H9 (cell line): ENCODE results near the gene MGAM2. TPM values are rescaled to one million over a fixed set of nuclear protein-coding genes. Genes with fewer than 3 reads are reported as not detected.

ENCODE experiments used
- DNase-seq: peaks from one replicate; pipeline ENCODE4 v3.0.0-alpha.2; 2017
- H2AFZ ChIP-seq: one replicate; pipeline ENCODE4 v1.6.1; 2013; ENCODE audit warnings: mild to moderate bottlenecking, low read length, control low read depth, moderate library complexity
- H2AK5ac ChIP-seq: 2 replicates; pipeline ENCODE4 v1.6.1; 2013; ENCODE audit warnings: low read length, control low read depth, mixed read lengths; ENCODE audit not compliant: insufficient read length
- H2BK120ac ChIP-seq: one replicate; pipeline ENCODE4 v1.6.1; 2013; ENCODE audit warnings: low read depth, mild to moderate bottlenecking, low read length, control low read depth, inconsistent platforms; ENCODE audit not compliant: poor library complexity, severe bottlenecking
- H2BK12ac ChIP-seq: 2 replicates; pipeline ENCODE4 v1.6.1; 2013; ENCODE audit warnings: low read length, control low read depth, mixed read lengths, low read depth; ENCODE audit not compliant: insufficient read length
- H2BK15ac ChIP-seq: 2 replicates; pipeline ENCODE4 v1.6.1; 2013; ENCODE audit warnings: low read depth, low read length, control low read depth
- H2BK20ac ChIP-seq: one replicate; pipeline ENCODE4 v1.6.1; 2013; ENCODE audit warnings: low read depth, mild to moderate bottlenecking, low read length, control low read depth, inconsistent platforms; ENCODE audit not compliant: poor library complexity, severe bottlenecking
- H2BK5ac ChIP-seq: 2 replicates; pipeline ENCODE4 v1.6.1; 2013; ENCODE audit warnings: low read length, control low read depth, mixed read lengths; ENCODE audit not compliant: insufficient read length
- H3K14ac ChIP-seq: 2 replicates; pipeline ENCODE4 v1.6.1; 2013; ENCODE audit warnings: low read length, control low read depth; ENCODE audit not compliant: insufficient read depth
- H3K18ac ChIP-seq: 2 replicates; pipeline ENCODE4 v1.6.1; 2013; ENCODE audit warnings: low read depth, mild to moderate bottlenecking, mixed read lengths, low read length, control low read depth; ENCODE audit not compliant: insufficient read length
- H3K23ac ChIP-seq: 2 replicates; pipeline ENCODE4 v1.6.1; 2013; ENCODE audit warnings: low read length, control low read depth, mixed read lengths, low read depth; ENCODE audit not compliant: insufficient read length
- H3K23me2 ChIP-seq: 2 replicates; pipeline ENCODE4 v1.6.1; 2013; ENCODE audit warnings: low read depth, mild to moderate bottlenecking, mixed read lengths, low read length, control low read depth; ENCODE audit not compliant: insufficient read length, poor library complexity, severe bottlenecking
- H3K27ac ChIP-seq: 2 replicates; pipeline ENCODE4 v1.5.1; 2013; ENCODE audit warnings: low read length, control low read depth, mixed read lengths, low read depth; ENCODE audit not compliant: insufficient read length
- H3K27me3 ChIP-seq: 2 replicates; pipeline ENCODE4 v1.6.1; 2013; ENCODE audit warnings: low read length, control low read depth, inconsistent platforms; ENCODE audit not compliant: insufficient read depth
- H3K4ac ChIP-seq: 2 replicates; pipeline ENCODE4 v1.6.1; 2013; ENCODE audit warnings: low read depth, mild to moderate bottlenecking, control low read depth, inconsistent platforms, low read length, moderate library complexity
- H3K4me1 ChIP-seq: 2 replicates; pipeline ENCODE4 v1.6.1; 2013; ENCODE audit warnings: low read length, control low read depth, inconsistent platforms; ENCODE audit not compliant: insufficient read depth
- H3K4me2 ChIP-seq: 2 replicates; pipeline ENCODE4 v1.6.1; 2013; ENCODE audit warnings: low read length, control low read depth, mixed read lengths; ENCODE audit not compliant: insufficient read length, insufficient read depth
- H3K56ac ChIP-seq: 2 replicates; pipeline ENCODE4 v1.6.1; 2013; ENCODE audit warnings: low read depth, mild to moderate bottlenecking, mixed read lengths, low read length, control low read depth; ENCODE audit not compliant: insufficient read length
- H3K79me1 ChIP-seq: 2 replicates; pipeline ENCODE4 v1.6.1; 2013; ENCODE audit warnings: low read depth, mild to moderate bottlenecking, moderate library complexity, low read length, control low read depth, inconsistent platforms; ENCODE audit not compliant: insufficient read depth, poor library complexity, severe bottlenecking
- H3K79me2 ChIP-seq: 2 replicates; pipeline ENCODE4 v1.6.1; 2013; ENCODE audit warnings: low read length, control low read depth, inconsistent platforms; ENCODE audit not compliant: insufficient read depth
- H3K9ac ChIP-seq: 2 replicates; pipeline ENCODE4 v1.6.1; 2013; ENCODE audit warnings: low read length, control low read depth, mixed read lengths; ENCODE audit not compliant: insufficient read length; ENCODE audit errors: extremely low read depth
- H3K9me3 ChIP-seq: one replicate; pipeline ENCODE4 v1.6.1; 2013; ENCODE audit warnings: low read depth, low read length, inconsistent platforms; ENCODE audit not compliant: control insufficient read depth
- H3T11ph ChIP-seq: one replicate; pipeline ENCODE4 v1.6.1; 2013; ENCODE audit warnings: mild to moderate bottlenecking, low read length, control low read depth, inconsistent platforms
- H4K20me1 ChIP-seq: one replicate; pipeline ENCODE4 v1.6.1; 2013; ENCODE audit not compliant: control insufficient read depth, insufficient read length, insufficient read depth
- H4K5ac ChIP-seq: 2 replicates; pipeline ENCODE4 v1.6.1; 2013; ENCODE audit warnings: low read depth, mild to moderate bottlenecking, mixed read lengths, low read length, control low read depth; ENCODE audit not compliant: insufficient read length
- H4K8ac ChIP-seq: replicated peaks from 2 replicates; pipeline ENCODE4 v1.6.1; 2013; ENCODE audit warnings: low read length, control low read depth, mixed read lengths, low read depth; ENCODE audit not compliant: insufficient read length
- H4K91ac ChIP-seq: 2 replicates; pipeline ENCODE4 v1.6.1; 2013; ENCODE audit warnings: low read depth, mild to moderate bottlenecking, moderate library complexity, mixed read lengths, low read length, control low read depth; ENCODE audit not compliant: insufficient read length
- H3K27ac Mint-ChIP-seq, 3 experiments: 2 replicates in 2 of 3; 3 replicates in 1 of 3; pipeline ENCODE4 v1.8.0; 2020 to 2021; ENCODE audit warnings: mixed read lengths in 3 of 3, mild to moderate bottlenecking in 1 of 3, moderate library complexity in 1 of 3
- H3K27me3 Mint-ChIP-seq: 2 replicates; pipeline ENCODE4 v1.8.0; 2021; ENCODE audit warnings: low read depth, mild to moderate bottlenecking, moderate library complexity, mixed read lengths
- H3K36me3 Mint-ChIP-seq, 3 experiments: 2 replicates in 2 of 3; 3 replicates in 1 of 3; pipeline ENCODE4 v1.8.0; 2020 to 2021; ENCODE audit warnings: low read depth in 3 of 3, mixed read lengths in 3 of 3; ENCODE audit not compliant: insufficient read depth in 1 of 3
- H3K4me1 Mint-ChIP-seq, 2 experiments: 2 replicates each; pipeline ENCODE4 v1.8.0; 2020; ENCODE audit warnings: mixed read lengths in 2 of 2
- H3K4me3 Mint-ChIP-seq, 2 experiments: 2 replicates in 1 of 2; 3 replicates in 1 of 2; pipeline ENCODE4 v1.8.0; 2020 to 2021; ENCODE audit warnings: mild to moderate bottlenecking in 2 of 2, mixed read lengths in 2 of 2, moderate library complexity in 1 of 2
- H3K9me3 Mint-ChIP-seq, 2 experiments: 2 replicates in 1 of 2; 3 replicates in 1 of 2; pipeline ENCODE4 v1.8.0; 2020; ENCODE audit warnings: mild to moderate bottlenecking in 2 of 2, mixed read lengths in 2 of 2, moderate library complexity in 1 of 2
- WGBS: extraction: QIAGEN DNeasy Blood & Tissue Kit; methylation state at CpG from one replicate; pipeline ENCODE4 v1.1.7; 2013; ENCODE audit warnings: missing lambda C conversion rate, low lambda C conversion rate, mixed read lengths; ENCODE audit not compliant: insufficient read length; ENCODE audit errors: extremely low coverage; 5-methylcytosine and 5-hydroxymethylcytosine counted together
- long read RNA-seq: library from polyadenylated mRNA; unstranded; transcript quantifications from one replicate; pipeline ENCODE4 v2.0.0, GENCODE V29; 2020
- total RNA-seq: library from RNA; stranded (reverse); gene quantifications from 2 replicates; pipeline ENCODE4 v1.2.1, GENCODE V29; 2021
- TF ChIP-seq, protein P1 (sequence below): fragments of 200-600 bp; sonication (generic); conservative IDR thresholded peaks from 3 replicates; pipeline ENCODE4 v1.8.0; 2021; ENCODE audit warnings: antibody characterized with exemption, mild to moderate bottlenecking

Gene MGAM2
- total RNA-seq = not detected in 2 replicates
- long read RNA-seq = 0 reads

- Histone ChIP-seq H3K4ac (no peak within 1 kb of the TSS), H3K56ac (no peak within 1 kb of the TSS), H3K9me3 (no peaks in the 10 kb centered on the region), H3K79me2 (no peaks in the 10 kb centered on the region), H3K23ac (no peak within 1 kb of the TSS), H2AFZ (no peak within 1 kb of the TSS), H3K23me2 (no peaks in the 10 kb centered on the region), H4K20me1 (no peaks in the 10 kb centered on the region), H2BK5ac (no peak within 1 kb of the TSS), H3K27me3 (no peaks in the 10 kb centered on the region), H3K4me1 (peaks cover 3% of the 10 kb centered on the region; the same call in 1 of the 2 replicates), H2AK5ac (no peak within 1 kb of the TSS), H3K9ac (no peak within 1 kb of the TSS), H3K4me2 (peak within 1 kb of the TSS; percentile 36), H3K14ac (no peak within 1 kb of the TSS), H3K79me1 (no peaks in the 10 kb centered on the region), H2BK20ac (no peak within 1 kb of the TSS), H3K27ac (no peak within 1 kb of the TSS), H2BK15ac (no peak within 1 kb of the TSS), H4K5ac (peak within 1 kb of the TSS; percentile 63), H3T11ph (no peak within 1 kb of the TSS), H4K91ac (no peak within 1 kb of the TSS), H2BK120ac (no peak within 1 kb of the TSS), H4K8ac (no peak within 1 kb of the TSS), H3K18ac (no peak within 1 kb of the TSS), H2BK12ac (no peak within 1 kb of the TSS)
- Mint-ChIP-seq H3K4me3 (no peak within 1 kb of the TSS), H3K9me3 (no peaks in the 10 kb centered on the region), H3K27me3 (no peaks in the 10 kb centered on the region), H3K36me3 (no peaks in the 10 kb centered on the region), H3K27ac (peak within 1 kb of the TSS in 2 of 3 experiments; percentile 1 to 6; a peak in 3 of 7 replicates), H3K4me1 (peaks cover 9 to 12% of the 10 kb centered on the region in 2 experiments)
- no peak for DNase-seq
- WGBS = no CpG with 5 or more reads among the region's 4 CpGs
- TF ChIP-seq, protein P1, sequence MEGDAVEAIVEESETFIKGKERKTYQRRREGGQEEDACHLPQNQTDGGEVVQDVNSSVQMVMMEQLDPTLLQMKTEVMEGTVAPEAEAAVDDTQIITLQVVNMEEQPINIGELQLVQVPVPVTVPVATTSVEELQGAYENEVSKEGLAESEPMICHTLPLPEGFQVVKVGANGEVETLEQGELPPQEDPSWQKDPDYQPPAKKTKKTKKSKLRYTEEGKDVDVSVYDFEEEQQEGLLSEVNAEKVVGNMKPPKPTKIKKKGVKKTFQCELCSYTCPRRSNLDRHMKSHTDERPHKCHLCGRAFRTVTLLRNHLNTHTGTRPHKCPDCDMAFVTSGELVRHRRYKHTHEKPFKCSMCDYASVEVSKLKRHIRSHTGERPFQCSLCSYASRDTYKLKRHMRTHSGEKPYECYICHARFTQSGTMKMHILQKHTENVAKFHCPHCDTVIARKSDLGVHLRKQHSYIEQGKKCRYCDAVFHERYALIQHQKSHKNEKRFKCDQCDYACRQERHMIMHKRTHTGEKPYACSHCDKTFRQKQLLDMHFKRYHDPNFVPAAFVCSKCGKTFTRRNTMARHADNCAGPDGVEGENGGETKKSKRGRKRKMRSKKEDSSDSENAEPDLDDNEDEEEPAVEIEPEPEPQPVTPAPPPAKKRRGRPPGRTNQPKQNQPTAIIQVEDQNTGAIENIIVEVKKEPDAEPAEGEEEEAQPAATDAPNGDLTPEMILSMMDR = no peak
Observed at GRCh38 chr7:142111499-142111898, at the start of gene MGAM2. TSS of gene MGAM2 (plus strand) at chr7:142111718. CDS start at chr7:142116874, 5,156 bp downstream.
